Astrocyte of the cerebellum (primary cell): ENCODE measurements around the gene WASF2.

Experiments
- DNase-seq: peaks from one replicate; pipeline ENCODE4 v3.0.0-alpha.2; 2011; ENCODE audit warnings: low read depth
- H3K4me3 ChIP-seq: 2 replicates; pipeline ENCODE4 v1.5.1; 2011; ENCODE audit warnings: mild to moderate bottlenecking, low read depth, low read length, moderate library complexity
- in situ Hi-C: cut with HindIII; loops from 2 replicates; pipeline ENCODE4 v1.10.0; 2017; ENCODE audit warnings: low sequenced_read_pairs
- TF ChIP-seq, protein P1 (sequence below): IDR thresholded peaks from 2 replicates; pipeline ENCODE4 v1.5.1; 2012; ENCODE audit warnings: low read length, low read depth, moderate library complexity, mild to moderate bottlenecking; ENCODE audit errors: missing control alignments

WASF2 gene

DNA sequence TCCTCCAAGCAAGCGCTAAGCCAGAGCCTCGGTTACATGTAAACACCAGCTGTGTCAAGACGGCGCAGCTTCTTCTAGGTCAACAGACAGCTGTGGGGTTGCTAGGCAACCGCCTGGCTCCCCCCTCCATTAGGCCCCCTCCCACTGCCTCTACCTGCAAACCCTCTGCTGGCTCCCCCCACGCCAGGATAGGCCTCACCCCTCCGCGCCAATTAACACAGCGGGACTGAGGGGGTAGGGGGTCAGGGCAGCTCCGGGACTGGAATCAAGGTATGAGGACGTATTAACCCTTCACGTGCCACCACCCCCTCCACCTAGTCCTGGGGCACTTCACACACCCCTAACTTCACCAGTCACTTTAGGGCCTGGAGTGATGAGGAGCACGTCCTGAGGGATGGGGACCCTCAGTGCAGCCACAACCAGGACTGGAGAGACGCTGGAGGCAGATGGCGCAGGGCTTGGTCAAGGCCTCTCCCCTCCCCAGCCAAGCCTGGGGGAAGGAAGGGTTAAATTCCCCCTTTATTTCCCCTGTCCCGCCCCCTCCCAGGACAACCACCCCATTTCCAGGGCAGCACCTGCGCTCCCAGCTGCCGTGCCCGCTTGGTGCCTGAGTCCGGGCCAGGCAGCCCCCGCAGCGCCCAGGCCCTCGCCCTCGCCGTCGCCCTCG is 37.4 kb upstream of the WASF2 start:
- no peak overlapping the region for H3K4me3 ChIP-seq
- in situ Hi-C loops = no loop called here
- no peak for DNase-seq
- TF ChIP-seq, protein P1, sequence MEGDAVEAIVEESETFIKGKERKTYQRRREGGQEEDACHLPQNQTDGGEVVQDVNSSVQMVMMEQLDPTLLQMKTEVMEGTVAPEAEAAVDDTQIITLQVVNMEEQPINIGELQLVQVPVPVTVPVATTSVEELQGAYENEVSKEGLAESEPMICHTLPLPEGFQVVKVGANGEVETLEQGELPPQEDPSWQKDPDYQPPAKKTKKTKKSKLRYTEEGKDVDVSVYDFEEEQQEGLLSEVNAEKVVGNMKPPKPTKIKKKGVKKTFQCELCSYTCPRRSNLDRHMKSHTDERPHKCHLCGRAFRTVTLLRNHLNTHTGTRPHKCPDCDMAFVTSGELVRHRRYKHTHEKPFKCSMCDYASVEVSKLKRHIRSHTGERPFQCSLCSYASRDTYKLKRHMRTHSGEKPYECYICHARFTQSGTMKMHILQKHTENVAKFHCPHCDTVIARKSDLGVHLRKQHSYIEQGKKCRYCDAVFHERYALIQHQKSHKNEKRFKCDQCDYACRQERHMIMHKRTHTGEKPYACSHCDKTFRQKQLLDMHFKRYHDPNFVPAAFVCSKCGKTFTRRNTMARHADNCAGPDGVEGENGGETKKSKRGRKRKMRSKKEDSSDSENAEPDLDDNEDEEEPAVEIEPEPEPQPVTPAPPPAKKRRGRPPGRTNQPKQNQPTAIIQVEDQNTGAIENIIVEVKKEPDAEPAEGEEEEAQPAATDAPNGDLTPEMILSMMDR = no peak

DNA sequence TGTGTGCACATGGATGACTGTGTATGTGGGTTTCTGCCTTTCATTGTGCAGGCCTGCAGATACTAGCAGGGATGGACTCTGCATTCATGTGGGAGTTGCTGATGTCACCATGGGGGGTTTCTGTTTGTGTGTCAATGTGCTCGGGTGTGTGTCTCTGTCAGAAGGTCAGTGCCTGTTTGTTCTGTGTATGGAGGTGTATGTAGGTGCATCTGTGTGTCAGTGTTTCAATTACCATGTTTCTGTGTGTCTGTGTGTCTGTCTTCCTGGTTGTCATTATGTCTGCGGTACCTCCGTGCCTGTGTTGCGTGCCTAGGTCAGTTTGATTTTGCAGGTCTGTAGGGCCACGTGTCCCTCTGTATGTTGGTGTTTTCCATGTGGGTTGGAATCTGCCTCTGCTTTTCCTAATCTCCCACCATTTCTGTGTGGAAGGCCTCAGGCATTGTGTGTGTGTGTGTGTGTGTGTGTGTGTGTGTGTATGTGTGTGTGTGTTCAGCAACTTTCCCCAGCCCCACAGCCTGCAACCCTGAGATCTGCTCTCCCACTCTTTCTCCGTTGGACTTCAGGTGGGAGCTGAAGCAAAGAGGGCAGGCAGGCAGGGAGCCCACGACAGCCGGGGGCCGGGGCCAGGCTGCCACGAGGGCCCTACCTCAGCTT is 36.7 kb upstream of the WASF2 start:
- H3K4me3 ChIP-seq = no peak overlapping the region
- TF ChIP-seq, protein P1 = no peak
- DNase-seq = no peak
- in situ Hi-C loops = no loop called here

DNA sequence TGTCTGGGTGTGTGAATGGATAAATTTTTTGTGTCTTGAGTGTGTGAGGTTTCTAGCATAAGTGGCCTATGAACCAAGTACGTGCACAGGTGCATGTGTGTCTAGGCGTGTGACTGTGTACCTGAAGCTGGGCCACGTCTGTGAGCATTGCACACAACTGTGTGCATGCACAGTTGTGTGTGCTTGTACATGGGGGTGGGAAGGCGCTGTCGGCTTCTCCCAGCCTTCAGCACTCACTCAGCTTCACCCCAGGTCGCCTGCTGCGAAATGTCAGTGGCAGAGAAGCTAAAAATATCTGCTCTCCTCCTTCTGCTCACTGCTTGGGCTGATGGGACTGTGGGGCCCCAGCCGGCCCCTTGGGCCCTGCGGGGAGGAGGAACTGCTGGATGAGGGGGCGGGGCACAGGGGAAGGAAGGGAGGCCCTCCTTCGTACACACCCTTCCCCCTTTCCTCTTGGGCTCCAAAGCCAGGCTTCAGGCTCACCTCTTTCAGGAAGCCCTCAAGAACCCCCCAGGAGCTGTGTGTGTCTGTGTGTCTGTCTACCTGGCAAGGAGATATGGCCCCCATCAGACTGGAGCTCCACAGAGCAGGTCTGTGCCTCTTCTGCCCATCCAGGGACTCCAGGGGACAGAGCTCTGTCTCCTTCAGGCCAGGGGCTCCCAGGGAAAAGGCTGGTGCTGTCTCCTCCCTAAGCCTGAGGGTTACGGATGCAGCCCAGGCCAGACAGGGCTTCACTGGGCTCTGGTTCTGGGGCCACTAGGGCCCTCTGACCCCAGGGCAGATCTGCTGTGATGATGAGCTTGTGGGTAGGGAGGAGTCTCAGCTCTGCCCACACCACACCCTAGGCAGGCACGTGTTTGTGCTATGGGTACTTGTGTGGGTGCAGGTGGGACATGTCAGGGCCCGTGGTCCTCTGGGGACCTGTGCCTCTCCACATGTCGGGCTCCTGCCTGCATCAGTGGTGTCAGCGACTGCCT is 35.6 kb upstream of the WASF2 start:
- no peak for DNase-seq
- H3K4me3 ChIP-seq = no peak overlapping the region
- TF ChIP-seq, protein P1 = no peak
- in situ Hi-C loops = no loop called here

GRCh38 chr1:27523337-27524020 is 33.5 kb upstream of the WASF2 start:
- H3K4me3 ChIP-seq = no peak overlapping the region
- DNase-seq = no peak
- in situ Hi-C loops = no loop called here
- TF ChIP-seq, protein P1 = no peak

GRCh38 chr1:27522432-27523336 is 32.7 kb upstream of the WASF2 start:
- H3K4me3 ChIP-seq = no peak overlapping the region
- DNase-seq = no peak
- in situ Hi-C loops = no loop called here
- TF ChIP-seq, protein P1 = peak; percentile 42
